ENCODE results near the gene BAZ2A. TPM values are rescaled to one million over a fixed set of nuclear protein-coding genes. Genes with fewer than 3 reads are reported as not detected.

Gene BAZ2A
- total RNA-seq, 1 donor from 2014 or later = 105 TPM

DNA sequence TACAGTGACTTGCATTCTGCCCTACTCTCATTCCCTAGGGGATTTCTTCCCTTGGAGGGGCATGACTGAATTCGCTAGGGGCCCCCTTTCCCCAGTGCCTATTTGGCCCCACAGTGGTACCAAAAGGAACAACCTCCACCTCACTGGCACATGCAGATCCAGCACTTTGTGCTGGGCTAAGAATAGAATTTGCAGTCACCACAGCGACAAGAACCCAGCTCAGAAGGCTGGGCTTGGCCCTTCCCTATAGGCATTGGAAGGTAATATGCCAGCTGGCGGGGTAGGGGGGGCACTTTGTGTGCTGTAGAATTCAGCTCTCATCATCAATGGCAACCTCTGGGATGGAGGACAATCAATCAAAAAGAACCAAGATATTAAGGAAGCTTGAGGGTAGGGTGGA lies 13.9 kb downstream of the BAZ2A start:
- DNase-seq (ENCODE audit: low read depth) = no peak
- H3K4me2 ChIP-seq (ENCODE audit: low read length) = no peak overlapping the region
- H3K27me3 ChIP-seq (ENCODE audit: insufficient read depth, low read length) = no peaks in the 10 kb centered on the region
- no peak overlapping the region for H3K27ac ChIP-seq (ENCODE audit: low read depth, low read length)
- H2AFZ ChIP-seq (ENCODE audit: low read depth, low read length) = no peak overlapping the region
- H3K4me3 ChIP-seq (ENCODE audit: insufficient read depth, low read depth, low read length) = no peak overlapping the region
- H3K36me3 Mint-ChIP-seq (ENCODE audit: low read depth, unreplicated experiment) = peaks cover 32% of the 10 kb centered on the region
- H3K79me2 ChIP-seq (ENCODE audit: insufficient read depth, low read length) = peaks cover 52% of the 10 kb centered on the region
- H4K20me1 ChIP-seq (ENCODE audit: insufficient read depth, low read length) = peaks cover 94% of the 10 kb centered on the region
- H3K4me3 Mint-ChIP-seq (ENCODE audit: unreplicated experiment) = no peak overlapping the region
- peaks cover 68% of the 10 kb centered on the region for H3K36me3 ChIP-seq (ENCODE audit: insufficient read depth, low read length)
- H3K9me3 ChIP-seq (ENCODE audit: insufficient read depth, low read depth, low read length) = no peaks in the 10 kb centered on the region
- no peaks in the 10 kb centered on the region for H3K4me1 ChIP-seq (ENCODE audit: insufficient read depth, low read length)
- no peak for FAIRE-seq
- TF ChIP-seq EZH2 (IDR thresholded peaks at IDR 0.05; ENCODE audit: insufficient read depth, low read length) = no peak
- TF ChIP-seq, protein P1, sequence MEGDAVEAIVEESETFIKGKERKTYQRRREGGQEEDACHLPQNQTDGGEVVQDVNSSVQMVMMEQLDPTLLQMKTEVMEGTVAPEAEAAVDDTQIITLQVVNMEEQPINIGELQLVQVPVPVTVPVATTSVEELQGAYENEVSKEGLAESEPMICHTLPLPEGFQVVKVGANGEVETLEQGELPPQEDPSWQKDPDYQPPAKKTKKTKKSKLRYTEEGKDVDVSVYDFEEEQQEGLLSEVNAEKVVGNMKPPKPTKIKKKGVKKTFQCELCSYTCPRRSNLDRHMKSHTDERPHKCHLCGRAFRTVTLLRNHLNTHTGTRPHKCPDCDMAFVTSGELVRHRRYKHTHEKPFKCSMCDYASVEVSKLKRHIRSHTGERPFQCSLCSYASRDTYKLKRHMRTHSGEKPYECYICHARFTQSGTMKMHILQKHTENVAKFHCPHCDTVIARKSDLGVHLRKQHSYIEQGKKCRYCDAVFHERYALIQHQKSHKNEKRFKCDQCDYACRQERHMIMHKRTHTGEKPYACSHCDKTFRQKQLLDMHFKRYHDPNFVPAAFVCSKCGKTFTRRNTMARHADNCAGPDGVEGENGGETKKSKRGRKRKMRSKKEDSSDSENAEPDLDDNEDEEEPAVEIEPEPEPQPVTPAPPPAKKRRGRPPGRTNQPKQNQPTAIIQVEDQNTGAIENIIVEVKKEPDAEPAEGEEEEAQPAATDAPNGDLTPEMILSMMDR (IDR thresholded peaks at IDR 0.05; ENCODE audit: insufficient read depth, low read depth, low read length) = no peak
- no peak overlapping the region for H3K27ac Mint-ChIP-seq (ENCODE audit: unreplicated experiment)
- H3K4me1 Mint-ChIP-seq (ENCODE audit: low read depth, unreplicated experiment) = no peaks in the 10 kb centered on the region
- no peaks in the 10 kb centered on the region for H3K27me3 Mint-ChIP-seq (ENCODE audit: low read depth, unreplicated experiment)
- no peak overlapping the region for H3K9ac ChIP-seq (ENCODE audit: low read length)
- no peaks in the 10 kb centered on the region for H3K9me3 Mint-ChIP-seq (ENCODE audit: unreplicated experiment)

DNA sequence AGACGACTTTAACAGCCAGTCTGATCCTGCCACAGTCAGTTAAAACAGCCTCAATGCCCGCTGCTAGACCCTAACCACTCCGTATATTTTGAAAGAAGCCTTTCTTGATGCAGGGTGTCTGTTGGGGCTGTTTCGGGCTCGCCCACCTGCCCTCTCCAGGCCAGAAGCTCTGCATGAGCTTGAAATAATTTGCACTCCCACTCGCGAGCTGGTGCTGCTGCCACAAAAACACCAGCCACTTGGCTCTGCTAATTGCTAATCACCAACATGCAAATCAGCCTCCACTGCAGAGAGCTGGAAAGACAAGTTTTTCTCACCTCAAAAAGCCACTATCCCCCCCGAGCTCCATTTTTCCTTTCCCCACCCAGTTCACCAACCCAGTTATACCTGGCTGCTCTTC lies 15.5 kb downstream of the BAZ2A start:
- H3K4me1 ChIP-seq (ENCODE audit: insufficient read depth, low read length) = no peaks in the 10 kb centered on the region
- FAIRE-seq = no peak
- no peak overlapping the region for H3K27ac ChIP-seq (ENCODE audit: low read depth, low read length)
- peaks cover 77% of the 10 kb centered on the region for H3K36me3 ChIP-seq (ENCODE audit: insufficient read depth, low read length)
- peaks cover 93% of the 10 kb centered on the region for H4K20me1 ChIP-seq (ENCODE audit: insufficient read depth, low read length)
- peaks cover 36% of the 10 kb centered on the region for H3K79me2 ChIP-seq (ENCODE audit: insufficient read depth, low read length)
- no peak overlapping the region for H3K4me2 ChIP-seq (ENCODE audit: low read length)
- Mint-ChIP-seq H3K27me3 (ENCODE audit: low read depth, unreplicated experiment) (no peaks in the 10 kb centered on the region), H3K4me3 (ENCODE audit: unreplicated experiment) (no peak overlapping the region), H3K4me1 (ENCODE audit: low read depth, unreplicated experiment) (no peaks in the 10 kb centered on the region), H3K36me3 (ENCODE audit: low read depth, unreplicated experiment) (peaks cover 39% of the 10 kb centered on the region), H3K9me3 (ENCODE audit: unreplicated experiment) (no peaks in the 10 kb centered on the region), H3K27ac (ENCODE audit: unreplicated experiment) (no peak overlapping the region)
- DNase-seq (ENCODE audit: low read depth) = no peak
- H3K9ac ChIP-seq (ENCODE audit: low read length) = no peak overlapping the region
- H3K4me3 ChIP-seq (ENCODE audit: insufficient read depth, low read depth, low read length) = no peak overlapping the region
- no peak for TF ChIP-seq EZH2 (IDR thresholded peaks at IDR 0.05; ENCODE audit: insufficient read depth, low read length)
- TF ChIP-seq, protein P1 (IDR thresholded peaks at IDR 0.05; ENCODE audit: insufficient read depth, low read depth, low read length) = no peak
- no peaks in the 10 kb centered on the region for H3K9me3 ChIP-seq (ENCODE audit: insufficient read depth, low read depth, low read length)
- H2AFZ ChIP-seq (ENCODE audit: low read depth, low read length) = no peak overlapping the region
- H3K27me3 ChIP-seq (ENCODE audit: insufficient read depth, low read length) = no peaks in the 10 kb centered on the region

DNA sequence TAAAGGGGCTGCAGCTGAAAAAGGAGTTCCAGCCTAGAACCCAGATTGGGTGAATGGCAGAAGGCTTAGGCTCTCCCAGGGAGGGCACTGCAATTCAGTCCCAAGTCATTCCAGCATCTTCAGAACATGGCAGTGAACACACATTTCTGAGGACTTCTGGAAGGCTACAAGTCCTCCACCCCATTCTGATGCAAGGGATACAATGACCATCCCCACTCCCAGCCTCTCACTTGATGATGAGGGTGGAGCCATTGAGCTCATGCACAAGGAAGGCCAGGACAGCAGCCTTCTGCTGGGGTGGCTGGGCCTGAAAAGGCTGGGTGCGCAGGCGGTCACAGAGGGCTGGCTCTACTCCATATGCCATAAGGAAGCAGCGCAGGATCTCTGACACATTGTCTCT lies 25.8 kb downstream of the BAZ2A start:
- Mint-ChIP-seq H3K27me3 (ENCODE audit: low read depth, unreplicated experiment) (no peaks in the 10 kb centered on the region), H3K9me3 (ENCODE audit: unreplicated experiment) (no peaks in the 10 kb centered on the region), H3K27ac (ENCODE audit: unreplicated experiment) (no peak overlapping the region), H3K36me3 (ENCODE audit: low read depth, unreplicated experiment) (peaks cover 23% of the 10 kb centered on the region), H3K4me3 (ENCODE audit: unreplicated experiment) (no peak overlapping the region), H3K4me1 (ENCODE audit: low read depth, unreplicated experiment) (peaks cover 2% of the 10 kb centered on the region)
- no peak overlapping the region for H3K4me3 ChIP-seq (ENCODE audit: insufficient read depth, low read depth, low read length)
- H3K4me1 ChIP-seq (ENCODE audit: insufficient read depth, low read length) = no peaks in the 10 kb centered on the region
- peaks cover 28% of the 10 kb centered on the region for H4K20me1 ChIP-seq (ENCODE audit: insufficient read depth, low read length)
- H3K9me3 ChIP-seq (ENCODE audit: insufficient read depth, low read depth, low read length) = no peaks in the 10 kb centered on the region
- no peak overlapping the region for H3K9ac ChIP-seq (ENCODE audit: low read length)
- TF ChIP-seq, protein P1 (IDR thresholded peaks at IDR 0.05; ENCODE audit: insufficient read depth, low read depth, low read length) = no peak
- no peak for TF ChIP-seq EZH2 (IDR thresholded peaks at IDR 0.05; ENCODE audit: insufficient read depth, low read length)
- no peaks in the 10 kb centered on the region for H3K79me2 ChIP-seq (ENCODE audit: insufficient read depth, low read length)
- no peak overlapping the region for H3K27ac ChIP-seq (ENCODE audit: low read depth, low read length)
- FAIRE-seq (no peak), DNase-seq (ENCODE audit: low read depth) (no peak)
- no peaks in the 10 kb centered on the region for H3K27me3 ChIP-seq (ENCODE audit: insufficient read depth, low read length)
- H3K4me2 ChIP-seq (ENCODE audit: low read length) = no peak overlapping the region
- peaks cover 74% of the 10 kb centered on the region for H3K36me3 ChIP-seq (ENCODE audit: insufficient read depth, low read length)
- H2AFZ ChIP-seq (ENCODE audit: low read depth, low read length) = no peak overlapping the region

All from astrocyte (in vitro differentiated cells and primary cell).